IPS-18c (cell line): ENCODE results near the gene USP10.

ENCODE experiments used
- H3K4me3 ChIP-seq: 2 replicates; pipeline ENCODE4 v1.7.0; 2013; ENCODE audit warnings: low read depth, mild to moderate bottlenecking, low read length, moderate library complexity; ENCODE audit not compliant: insufficient read depth
- H3K9me3 ChIP-seq: one replicate; pipeline ENCODE4 v1.6.1; 2013; ENCODE audit warnings: mild to moderate bottlenecking, low read length, moderate library complexity; ENCODE audit not compliant: control insufficient read depth, insufficient read depth

USP10 gene

GRCh38 chr16:84699712-84700445 lies at the start of gene USP10:
Gene USP10 (plus strand): TSS chr16:84700000. CDS start chr16:84700091, 91 bp downstream.
- Histone ChIP-seq H3K4me3 (peak within 1 kb of the TSS; percentile 69), H3K9me3 (no peaks in the 10 kb centered on the region)

- Histone ChIP-seq H3K4me3 (no peak overlapping the region), H3K9me3 (no peaks in the 10 kb centered on the region)
These were observed 49.5 kb upstream of the USP10 start for GRCh38 chr16:84650062-84650991.

- Histone ChIP-seq H3K9me3 (no peaks in the 10 kb centered on the region), H3K4me3 (no peak overlapping the region)
These were observed 47.2 kb upstream of the USP10 start for GRCh38 chr16:84652566-84652965.

- no peak overlapping the region for H3K4me3 ChIP-seq
- H3K9me3 ChIP-seq: no peaks in the 10 kb centered on the region
These were observed 45.6 kb upstream of the USP10 start for GRCh38 chr16:84654238-84654637.

- no peak overlapping the region for H3K4me3 ChIP-seq
- no peaks in the 10 kb centered on the region for H3K9me3 ChIP-seq
These were observed 44.8 kb upstream of the USP10 start for GRCh38 chr16:84654998-84655397.

GRCh38 chr16:84656649-84657048 lies 43.2 kb upstream of the USP10 start:
- H3K9me3 ChIP-seq: no peaks in the 10 kb centered on the region

GRCh38 chr16:84657229-84657837 lies 42.5 kb upstream of the USP10 start:
- Histone ChIP-seq H3K9me3 (no peaks in the 10 kb centered on the region), H3K4me3 (no peak overlapping the region)

More at GRCh38 chr16:84656649-84657048, 43.2 kb upstream of the USP10 start:
- no peak overlapping the region for H3K4me3 ChIP-seq

- Histone ChIP-seq H3K9me3 (no peaks in the 10 kb centered on the region), H3K4me3 (no peak overlapping the region)
These were observed 41.1 kb upstream of the USP10 start for GRCh38 chr16:84658690-84659089.

- Histone ChIP-seq H3K4me3 (no peak overlapping the region), H3K9me3 (no peaks in the 10 kb centered on the region)
These were observed 40.0 kb upstream of the USP10 start for GRCh38 chr16:84659656-84660300.

GRCh38 chr16:84660973-84661372 lies 38.8 kb upstream of the USP10 start:
- no peaks in the 10 kb centered on the region for H3K9me3 ChIP-seq
- no peak overlapping the region for H3K4me3 ChIP-seq

- Histone ChIP-seq H3K4me3 (no peak overlapping the region), H3K9me3 (no peaks in the 10 kb centered on the region)
These were observed 38.3 kb upstream of the USP10 start for GRCh38 chr16:84661418-84662060.

- no peak overlapping the region for H3K4me3 ChIP-seq
These were observed 37.3 kb upstream of the USP10 start for GRCh38 chr16:84662471-84662870.

GRCh38 chr16:84663433-84664101 lies 36.2 kb upstream of the USP10 start:
- H3K4me3 ChIP-seq: no peak overlapping the region

More at GRCh38 chr16:84662471-84662870, 37.3 kb upstream of the USP10 start:
- no peaks in the 10 kb centered on the region for H3K9me3 ChIP-seq

GRCh38 chr16:84665359-84665758 lies 34.4 kb upstream of the USP10 start:
- no peak overlapping the region for H3K4me3 ChIP-seq
- no peaks in the 10 kb centered on the region for H3K9me3 ChIP-seq

More at GRCh38 chr16:84663433-84664101, 36.2 kb upstream of the USP10 start:
- H3K9me3 ChIP-seq: no peaks in the 10 kb centered on the region

- H3K9me3 ChIP-seq: no peaks in the 10 kb centered on the region
These were observed 34.0 kb upstream of the USP10 start for GRCh38 chr16:84665843-84666242.

GRCh38 chr16:84667600-84668309 lies 32.0 kb upstream of the USP10 start:
- no peaks in the 10 kb centered on the region for H3K9me3 ChIP-seq
- no peak overlapping the region for H3K4me3 ChIP-seq

More at GRCh38 chr16:84665843-84666242, 34.0 kb upstream of the USP10 start:
- no peak overlapping the region for H3K4me3 ChIP-seq
